HFF-Myc (cell line): ENCODE results near the gene SAE1.
A peak's percentile ranks its signal among the peaks of the same experiment; 100 is the strongest.

Source experiments
- DNase-seq: peaks from one replicate; pipeline ENCODE4 v3.0.0-alpha.2; 2011; ENCODE audit warnings: low read depth; ENCODE audit errors: extremely low read depth
- H3K4me3 ChIP-seq: replicated peaks from 2 replicates; pipeline ENCODE4 v1.5.1; 2011; ENCODE audit warnings: low read depth, mild to moderate bottlenecking, control low read depth, low read length
- CTCF ChIP-seq: IDR thresholded peaks from 2 replicates; pipeline ENCODE4 v1.5.1; 2012; ENCODE audit warnings: mild to moderate bottlenecking, low read depth, low read length, control low read depth; ENCODE audit errors: missing control alignments

Gene SAE1

GRCh38 chr19:47176071-47176626 is 45.5 kb downstream of the SAE1 start:
- no peak for TF ChIP-seq CTCF
- no peak for DNase-seq
- H3K4me3 ChIP-seq, result no peak overlapping the region

- no peak overlapping the region for H3K4me3 ChIP-seq
- no peak for TF ChIP-seq CTCF
- peak; percentile 52 for DNase-seq
Observed at GRCh38 chr19:47176627-47177090, 46.0 kb downstream of the SAE1 start.

GRCh38 chr19:47179653-47180310 is 49.1 kb downstream of the SAE1 start:
- no peak for DNase-seq
- TF ChIP-seq CTCF, result no peak
- no peak overlapping the region for H3K4me3 ChIP-seq

- TF ChIP-seq CTCF, result no peak
- no peak overlapping the region for H3K4me3 ChIP-seq
- DNase-seq, result no peak
Observed at GRCh38 chr19:47183601-47184000, 53.0 kb downstream of the SAE1 start.

- DNase-seq, result no peak
- no peak overlapping the region for H3K4me3 ChIP-seq
- no peak for TF ChIP-seq CTCF
Observed at GRCh38 chr19:47186446-47187334, 56.1 kb downstream of the SAE1 start.

GRCh38 chr19:47187335-47187655 is 56.7 kb downstream of the SAE1 start:
- no peak for TF ChIP-seq CTCF
- no peak overlapping the region for H3K4me3 ChIP-seq
- DNase-seq, result no peak
